Measurements from ENCODE around the gene GPBP1.

Gene GPBP1

GRCh38 chr5:57210633-57211032 lies 36.8 kb downstream of the GPBP1 start:
- DNase-seq = no peak
- Mint-ChIP-seq H3K27me3 (no peaks in the 10 kb centered on the region), H3K9me3 (no peaks in the 10 kb centered on the region), H3K4me1 (peaks cover 38% of the 10 kb centered on the region), H3K4me3 (no peak overlapping the region), H3K36me3 (peaks cover 34% of the 10 kb centered on the region), H3K27ac (no peak overlapping the region)
- CTCF ChIA-PET = no interaction called here

DNA sequence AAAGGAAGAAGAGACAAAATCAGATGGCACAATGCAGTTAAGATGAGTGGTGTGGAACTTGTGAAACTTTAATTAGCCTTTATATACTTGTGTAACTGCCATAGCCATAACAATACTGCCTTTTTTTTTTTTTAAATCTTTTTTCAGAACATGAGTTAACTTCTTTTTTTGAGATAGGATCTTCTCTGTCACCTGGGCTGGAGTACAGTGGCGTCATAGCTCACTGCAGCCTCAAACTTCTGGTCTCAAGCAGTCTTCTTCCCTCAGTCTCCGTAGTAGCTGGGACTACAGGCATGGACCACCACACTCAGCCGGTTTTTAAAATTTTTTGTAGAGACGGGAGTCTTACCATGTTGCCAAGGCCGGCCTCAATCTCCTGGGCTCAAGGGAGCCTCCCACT lies 37.2 kb downstream of the GPBP1 start:
- no peak overlapping the region for H3K27ac Mint-ChIP-seq
- H3K4me1 Mint-ChIP-seq = peaks cover 41% of the 10 kb centered on the region
- no peaks in the 10 kb centered on the region for H3K9me3 Mint-ChIP-seq
- CTCF ChIA-PET = interaction anchor here (0.6 kb wide), 1 partner anchor 25 kb away, joined by 4 read pairs; no protein-coding TSS in a partner anchor
- H3K27me3 Mint-ChIP-seq = no peaks in the 10 kb centered on the region
- H3K36me3 Mint-ChIP-seq = peaks cover 38% of the 10 kb centered on the region
- no peak overlapping the region for H3K4me3 Mint-ChIP-seq
- no peak for DNase-seq

DNA sequence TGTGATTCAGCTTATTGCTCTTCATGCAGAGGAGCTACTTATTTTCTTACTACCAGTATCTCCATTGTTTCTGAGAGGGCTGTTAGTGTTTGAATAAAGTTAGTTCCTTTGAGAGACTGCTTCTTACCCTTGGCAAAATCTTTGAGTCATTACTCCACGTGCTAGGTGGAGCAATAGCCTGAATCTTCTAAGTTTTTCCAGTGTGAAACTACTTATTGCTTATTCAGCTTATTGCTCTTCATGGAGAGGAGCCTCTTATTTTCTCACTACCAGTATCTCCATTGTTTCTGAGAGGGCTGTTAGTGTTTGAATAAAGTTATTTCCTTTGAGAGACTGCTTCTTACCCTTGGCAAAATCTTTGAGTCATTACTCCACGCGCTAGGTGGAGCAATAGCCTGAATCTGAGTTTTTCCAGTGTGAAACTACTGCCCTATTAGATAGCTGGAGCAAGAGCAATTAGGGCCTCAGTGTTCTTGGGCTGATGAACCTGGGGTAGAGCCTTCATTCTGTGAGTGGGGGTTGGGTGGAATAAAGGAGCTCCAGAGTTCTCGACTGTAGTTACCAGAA lies 41.9 kb downstream of the GPBP1 start:
- no peak for DNase-seq
- no peaks in the 10 kb centered on the region for H3K27me3 Mint-ChIP-seq
- no peaks in the 10 kb centered on the region for H3K9me3 Mint-ChIP-seq
- CTCF ChIA-PET = interaction anchor here (1.1 to 1.3 kb wide), 3 partner anchors 9 to 77 kb away, joined by 3 to 4 read pairs (median 3); no protein-coding TSS in a partner anchor
- H3K27ac Mint-ChIP-seq = no peak overlapping the region
- peaks cover 31% of the 10 kb centered on the region for H3K4me1 Mint-ChIP-seq
- H3K4me3 Mint-ChIP-seq = no peak overlapping the region
- H3K36me3 Mint-ChIP-seq = peaks cover 29% of the 10 kb centered on the region

DNA sequence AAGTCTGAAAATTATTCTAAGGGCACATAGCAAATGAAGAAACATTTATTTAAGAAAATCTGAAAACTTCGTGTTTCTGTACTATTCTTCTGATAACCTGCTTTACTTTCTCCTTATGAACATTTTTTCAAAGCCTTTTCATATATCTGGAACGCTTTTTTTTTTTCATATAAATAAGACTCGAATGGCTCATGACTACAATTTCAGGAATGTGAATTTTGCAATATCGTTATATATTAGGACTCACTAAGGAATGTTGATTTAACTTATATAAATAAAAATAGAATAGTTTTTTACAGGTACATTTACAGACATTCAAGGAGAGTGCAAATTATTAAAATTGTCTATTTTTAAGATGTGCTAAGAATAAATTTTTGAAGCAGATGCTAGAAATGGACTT lies 42.9 kb downstream of the GPBP1 start:
- peaks cover 34% of the 10 kb centered on the region for H3K4me1 Mint-ChIP-seq

DNA sequence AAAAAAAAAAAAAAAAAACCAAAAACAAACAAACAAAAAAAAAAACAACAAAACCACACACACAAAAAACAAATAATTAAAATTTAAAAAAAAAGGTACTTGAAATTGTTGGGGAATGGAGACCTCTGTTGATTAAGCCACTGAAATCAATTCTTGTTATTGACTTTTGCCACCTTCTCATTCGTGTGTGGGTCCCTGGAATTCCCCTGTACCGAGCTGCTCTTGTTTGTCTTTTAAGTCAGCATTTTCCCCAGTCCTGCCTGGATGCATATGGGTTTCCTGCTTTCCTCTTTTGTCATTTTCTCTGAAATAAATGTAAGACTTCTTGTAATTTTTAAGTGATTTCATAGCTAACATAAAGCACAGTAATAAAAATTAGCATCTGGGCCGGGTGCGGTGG lies 45.5 kb downstream of the GPBP1 start:
- CTCF ChIA-PET = interaction anchor here (0.8 to 1.7 kb wide), 10 partner anchors 10 to 319 kb away, joined by 3 to 16 read pairs (median 4); no protein-coding TSS in a partner anchor
- no peak for DNase-seq
- Mint-ChIP-seq H3K27ac (no peak overlapping the region), H3K36me3 (peaks cover 33% of the 10 kb centered on the region), H3K4me3 (no peak overlapping the region), H3K4me1 (peaks cover 34% of the 10 kb centered on the region), H3K9me3 (no peaks in the 10 kb centered on the region), H3K27me3 (no peaks in the 10 kb centered on the region)

More for the DNA sequence above, 42.9 kb downstream of the GPBP1 start:
- CTCF ChIA-PET = no interaction called here
- H3K36me3 Mint-ChIP-seq = peaks cover 33% of the 10 kb centered on the region
- H3K27me3 Mint-ChIP-seq = no peaks in the 10 kb centered on the region
- no peaks in the 10 kb centered on the region for H3K9me3 Mint-ChIP-seq
- H3K27ac Mint-ChIP-seq = no peak overlapping the region
- H3K4me3 Mint-ChIP-seq = no peak overlapping the region
- DNase-seq = no peak

GRCh38 chr5:57221049-57221568 lies 47.2 kb downstream of the GPBP1 start:
- Mint-ChIP-seq H3K27ac (peak overlapping the region; percentile 35), H3K4me3 (no peak overlapping the region), H3K4me1 (peaks cover 24% of the 10 kb centered on the region), H3K36me3 (peaks cover 22% of the 10 kb centered on the region), H3K27me3 (no peaks in the 10 kb centered on the region), H3K9me3 (no peaks in the 10 kb centered on the region)
- CTCF ChIA-PET = interaction anchor here (1.1 kb wide), 1 partner anchor 310 kb away, joined by 3 read pairs; no protein-coding TSS in a partner anchor
- no peak for DNase-seq

- peaks cover 26% of the 10 kb centered on the region for H3K36me3 Mint-ChIP-seq
- H3K4me1 Mint-ChIP-seq = peaks cover 8% of the 10 kb centered on the region
- CTCF ChIA-PET = no interaction called here
- H3K27ac Mint-ChIP-seq = no peak overlapping the region
- H3K9me3 Mint-ChIP-seq = no peaks in the 10 kb centered on the region
- no peaks in the 10 kb centered on the region for H3K27me3 Mint-ChIP-seq
- no peak overlapping the region for H3K4me3 Mint-ChIP-seq
- DNase-seq = no peak
These were observed 51.7 kb downstream of the GPBP1 start for GRCh38 chr5:57225553-57225952.

- Mint-ChIP-seq H3K27ac (no peak overlapping the region), H3K27me3 (no peaks in the 10 kb centered on the region), H3K4me3 (no peak overlapping the region), H3K36me3 (peaks cover 47% of the 10 kb centered on the region), H3K9me3 (no peaks in the 10 kb centered on the region), H3K4me1 (peaks cover 7% of the 10 kb centered on the region)
- no peak for DNase-seq
- CTCF ChIA-PET = no interaction called here
These were observed 55.5 kb downstream of the GPBP1 start for GRCh38 chr5:57229313-57229712.

GRCh38 chr5:57231607-57232006 lies 57.7 kb downstream of the GPBP1 start:
- H3K4me1 Mint-ChIP-seq = peaks cover 12% of the 10 kb centered on the region
- no peaks in the 10 kb centered on the region for H3K9me3 Mint-ChIP-seq
- H3K27ac Mint-ChIP-seq = peak overlapping the region; percentile 42
- CTCF ChIA-PET = interaction anchor here (0.8 to 1.8 kb wide), 2 partner anchors 14 to 93 kb away, joined by 3 to 4 read pairs; no protein-coding TSS in a partner anchor
- DNase-seq = no peak
- peaks cover 50% of the 10 kb centered on the region for H3K36me3 Mint-ChIP-seq
- H3K27me3 Mint-ChIP-seq = no peaks in the 10 kb centered on the region
- H3K4me3 Mint-ChIP-seq = no peak overlapping the region

DNA sequence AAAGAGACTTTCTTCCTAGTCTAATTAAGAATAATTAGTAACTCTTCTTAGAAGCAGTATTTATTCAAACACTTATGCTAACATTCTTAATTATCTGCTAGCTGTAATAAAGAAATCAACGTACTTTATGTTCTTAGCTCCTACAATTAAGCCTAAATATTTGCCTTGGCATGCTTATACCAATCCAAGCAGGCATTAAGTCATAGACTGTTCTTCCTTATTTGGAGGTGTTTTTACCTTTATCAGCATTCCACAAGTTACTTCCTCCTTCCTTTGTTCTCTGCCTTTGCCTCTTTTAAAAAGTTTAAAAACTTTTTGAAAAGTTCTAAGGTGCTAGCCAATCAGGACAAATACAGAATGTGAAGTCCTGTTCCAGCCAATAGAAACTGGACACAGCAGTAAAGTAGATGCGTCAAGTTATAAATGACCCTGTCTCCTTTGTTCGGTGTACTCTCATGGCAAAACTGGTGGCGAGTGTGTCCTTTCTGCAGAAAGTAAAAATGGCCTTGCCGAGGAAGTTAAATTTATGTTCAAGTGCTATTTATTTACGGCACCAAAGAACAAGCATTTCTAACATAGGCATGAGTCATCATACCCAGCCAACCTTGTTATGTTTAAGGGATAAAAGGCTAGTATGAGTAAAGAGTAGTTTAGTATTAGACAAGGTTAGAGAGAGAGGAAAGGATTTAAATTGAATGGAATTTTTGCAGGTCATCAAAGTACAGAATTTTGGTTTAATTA lies 58.6 kb downstream of the GPBP1 start:
- H3K27me3 Mint-ChIP-seq = no peaks in the 10 kb centered on the region
- CTCF ChIA-PET = interaction anchor here (0.8 to 1.8 kb wide), 2 partner anchors 13 to 94 kb away, joined by 3 to 4 read pairs; no protein-coding TSS in a partner anchor
- no peak for DNase-seq
- no peaks in the 10 kb centered on the region for H3K9me3 Mint-ChIP-seq
- H3K36me3 Mint-ChIP-seq = peaks cover 57% of the 10 kb centered on the region
- no peak overlapping the region for H3K27ac Mint-ChIP-seq
- peaks cover 19% of the 10 kb centered on the region for H3K4me1 Mint-ChIP-seq
- no peak overlapping the region for H3K4me3 Mint-ChIP-seq

- Mint-ChIP-seq H3K27ac (peak overlapping the region; percentile 52), H3K4me1 (peaks cover 26% of the 10 kb centered on the region), H3K4me3 (no peak overlapping the region), H3K36me3 (peaks cover 50% of the 10 kb centered on the region), H3K27me3 (no peaks in the 10 kb centered on the region), H3K9me3 (no peaks in the 10 kb centered on the region)
- CTCF ChIA-PET = interaction anchor here (0.8 kb wide), 1 partner anchor 85 kb away, joined by 3 read pairs; no protein-coding TSS in a partner anchor
- DNase-seq = no peak
These were observed 69.7 kb downstream of the GPBP1 start for GRCh38 chr5:57243286-57244137.

DNA sequence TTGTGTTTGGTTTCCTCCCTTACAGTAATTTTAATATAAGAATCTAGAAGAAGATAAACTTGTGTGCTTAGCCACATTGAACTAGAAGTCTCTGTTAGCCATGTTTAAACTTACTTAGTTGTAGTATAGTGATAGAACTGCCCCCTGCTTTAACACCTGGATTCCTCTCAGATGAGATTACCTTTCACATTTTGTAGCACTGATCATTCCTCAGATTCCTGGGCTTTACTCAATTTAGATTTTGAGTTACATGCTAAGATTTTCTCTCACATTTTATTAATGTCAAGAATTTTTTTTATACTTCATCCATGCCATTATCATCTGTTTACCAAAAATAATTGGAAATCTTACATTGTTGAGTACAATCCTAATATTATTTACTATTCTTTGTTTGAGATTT lies 70.5 kb downstream of the GPBP1 start:
- no peak overlapping the region for H3K27ac Mint-ChIP-seq
- no peaks in the 10 kb centered on the region for H3K9me3 Mint-ChIP-seq
- no peaks in the 10 kb centered on the region for H3K27me3 Mint-ChIP-seq
- CTCF ChIA-PET = no interaction called here
- H3K4me3 Mint-ChIP-seq = no peak overlapping the region
- H3K4me1 Mint-ChIP-seq = peaks cover 26% of the 10 kb centered on the region
- peaks cover 50% of the 10 kb centered on the region for H3K36me3 Mint-ChIP-seq
- DNase-seq = no peak

- Mint-ChIP-seq H3K27ac (peak overlapping the region; percentile 16), H3K27me3 (no peaks in the 10 kb centered on the region), H3K4me1 (peaks cover 26% of the 10 kb centered on the region), H3K36me3 (peaks cover 52% of the 10 kb centered on the region), H3K9me3 (no peaks in the 10 kb centered on the region), H3K4me3 (no peak overlapping the region)
- no peak for DNase-seq
- CTCF ChIA-PET = no interaction called here
These were observed 72.6 kb downstream of the GPBP1 start for GRCh38 chr5:57246426-57246825.

DNA sequence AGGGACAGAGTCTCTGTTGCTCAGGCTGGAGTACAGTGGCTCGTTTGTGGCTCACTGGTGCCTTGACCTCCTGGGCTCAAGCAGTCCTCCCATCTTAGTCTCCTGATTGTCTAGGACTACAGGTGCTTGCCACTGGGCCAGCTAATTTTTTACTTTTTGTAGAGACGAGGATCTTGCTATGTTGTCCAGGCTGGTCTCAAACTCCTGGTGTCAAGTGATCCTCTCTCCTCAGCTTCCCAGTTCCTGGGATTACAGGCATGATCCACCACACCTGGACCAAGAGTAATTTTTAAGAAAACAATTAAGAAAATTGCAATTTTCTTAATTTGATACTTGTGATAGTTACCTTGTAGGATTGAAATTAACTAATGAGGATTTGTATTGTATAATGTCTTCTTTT lies 73.9 kb downstream of the GPBP1 start:
- H3K4me3 Mint-ChIP-seq = no peak overlapping the region
- peaks cover 54% of the 10 kb centered on the region for H3K36me3 Mint-ChIP-seq
- peaks cover 24% of the 10 kb centered on the region for H3K4me1 Mint-ChIP-seq
- H3K27me3 Mint-ChIP-seq = no peaks in the 10 kb centered on the region
- CTCF ChIA-PET = interaction anchor here (0.7 kb wide), 1 partner anchor 11 kb away, joined by 3 read pairs; no protein-coding TSS in a partner anchor
- H3K9me3 Mint-ChIP-seq = no peaks in the 10 kb centered on the region
- no peak overlapping the region for H3K27ac Mint-ChIP-seq
- no peak for DNase-seq
